GM21526 (cell line): ENCODE measurements around the gene ENPP6.
"Not testable (repeated sequence)": the region's sequence is repeated elsewhere in the genome, so short reads cannot be mapped to it uniquely, and the experiment has no call there.

ENCODE experiments used
- ATAC-seq: cut with Tn5 transposase; IDR thresholded peaks from one replicate; pipeline ENCODE4 v1.9.1; 2021; ENCODE audit warnings: moderate library complexity; ENCODE audit not compliant: unreplicated experiment, low FRiP score

The ENPP6 gene

DNA sequence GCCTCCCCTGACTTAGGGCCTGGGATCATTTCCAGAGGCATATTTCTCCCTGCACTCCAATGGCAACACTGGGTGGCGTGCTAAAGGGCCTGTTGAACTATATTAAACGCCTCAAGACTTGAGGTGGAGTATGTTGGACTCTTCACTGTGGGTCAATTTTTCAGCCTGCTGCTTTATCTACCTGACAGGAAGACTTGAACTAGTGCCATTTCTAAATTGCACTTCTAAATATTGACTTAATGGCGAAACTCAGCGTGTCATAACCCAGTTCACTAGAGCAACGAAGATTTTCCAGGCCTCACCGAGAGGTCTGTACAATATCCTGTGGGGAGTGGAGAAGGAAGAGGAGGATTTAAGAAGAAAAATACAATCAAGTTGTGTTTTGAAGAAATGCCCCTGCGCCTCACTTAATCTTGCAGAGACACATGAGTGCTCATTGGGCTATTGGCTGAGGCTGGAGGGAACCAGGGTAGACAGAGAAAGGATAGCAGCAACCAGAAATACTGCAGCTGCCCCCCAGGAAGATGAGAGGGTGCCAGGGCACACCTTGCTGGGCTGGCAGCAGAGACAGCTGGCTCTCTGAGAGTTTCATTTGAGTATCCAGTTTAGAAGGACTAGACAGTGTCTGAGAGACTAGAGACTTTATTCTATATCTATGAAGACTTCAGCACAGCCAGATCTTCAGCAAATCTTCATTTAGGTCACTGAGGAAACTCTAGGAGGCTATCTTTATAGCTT lies 67.4 kb downstream of the ENPP6 start:
- no peak for ATAC-seq

DNA sequence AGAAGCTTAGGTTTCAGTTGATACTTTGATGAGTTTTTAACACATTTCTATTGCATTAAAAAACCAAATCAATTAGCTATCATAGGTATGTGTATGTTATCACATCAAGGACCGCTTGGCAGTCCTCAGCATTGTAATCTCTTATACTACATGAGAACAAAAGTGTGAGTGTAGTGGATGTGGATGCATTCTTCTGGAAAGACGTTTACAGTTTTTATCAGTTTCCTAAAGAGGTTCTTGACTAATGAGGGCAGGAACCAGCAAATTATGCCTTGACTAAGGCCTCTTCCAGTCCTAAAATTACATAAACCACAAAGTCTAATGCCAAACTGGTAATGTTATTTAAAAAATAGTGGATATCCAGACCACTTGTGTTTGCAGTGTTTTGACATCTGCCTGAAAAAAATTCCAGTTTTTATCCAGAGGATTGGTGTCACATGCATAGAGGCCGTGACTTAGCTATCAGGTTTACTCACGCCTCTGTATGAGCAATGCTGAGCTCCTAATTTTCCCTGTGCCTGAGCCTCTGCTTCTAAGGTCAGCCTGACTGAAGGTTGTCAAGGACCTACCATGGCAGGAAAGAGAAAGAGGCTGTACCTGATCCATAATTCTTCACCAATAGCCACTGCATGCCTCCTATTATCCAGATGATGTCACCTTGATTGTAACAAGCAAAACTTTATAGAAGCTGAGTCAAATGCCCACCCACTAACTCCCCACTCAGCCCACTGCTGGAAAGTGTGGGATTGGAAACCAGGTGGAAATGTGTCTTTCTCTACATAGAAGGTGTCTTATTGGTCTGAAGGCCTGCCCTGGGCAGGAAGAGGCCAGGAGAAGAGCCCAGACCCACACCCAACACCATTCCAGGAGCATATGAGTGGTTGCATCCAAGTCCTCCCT lies 68.7 kb downstream of the ENPP6 start:
- ATAC-seq = no peak

DNA sequence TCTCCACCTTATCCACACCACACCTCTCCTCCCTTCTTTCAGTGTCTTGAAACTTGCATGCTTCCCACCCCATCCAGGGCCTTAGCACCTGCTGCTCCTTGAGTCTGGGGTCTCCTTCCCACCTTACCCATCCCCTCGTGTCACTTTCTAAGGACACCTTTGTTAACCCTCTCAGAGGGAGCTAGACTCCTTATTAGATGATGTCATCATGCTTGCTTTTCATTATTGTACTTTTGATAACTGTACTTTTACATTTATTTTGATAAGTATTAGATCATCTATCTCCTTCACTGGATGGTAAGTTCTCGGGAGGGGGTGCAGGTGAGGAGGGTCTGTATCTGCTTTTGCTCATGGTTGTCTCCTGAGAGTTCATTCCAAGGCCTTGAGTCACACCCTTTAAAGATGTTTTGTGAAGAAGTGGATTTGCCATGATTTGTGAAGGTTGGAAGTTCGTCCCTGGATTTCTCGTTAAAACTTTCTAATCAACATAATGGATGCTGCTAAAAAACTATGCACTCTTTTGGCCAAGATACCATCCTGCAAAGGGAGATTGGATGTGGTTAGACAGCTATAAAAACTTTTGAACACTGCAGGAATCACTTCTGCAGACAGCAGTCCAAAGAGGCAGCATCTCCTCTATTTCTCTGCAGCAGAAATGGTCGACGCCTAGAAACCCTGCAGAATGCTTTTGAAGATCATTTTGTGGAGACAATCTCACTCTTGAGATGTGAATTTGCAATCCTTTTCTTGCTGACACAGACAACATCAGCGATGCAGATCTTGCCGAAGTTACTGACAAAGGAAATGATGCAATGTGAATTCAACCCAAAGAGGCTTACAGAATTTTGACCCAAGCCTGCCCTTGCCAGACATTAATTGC lies 69.6 kb downstream of the ENPP6 start:
- no peak for ATAC-seq

DNA sequence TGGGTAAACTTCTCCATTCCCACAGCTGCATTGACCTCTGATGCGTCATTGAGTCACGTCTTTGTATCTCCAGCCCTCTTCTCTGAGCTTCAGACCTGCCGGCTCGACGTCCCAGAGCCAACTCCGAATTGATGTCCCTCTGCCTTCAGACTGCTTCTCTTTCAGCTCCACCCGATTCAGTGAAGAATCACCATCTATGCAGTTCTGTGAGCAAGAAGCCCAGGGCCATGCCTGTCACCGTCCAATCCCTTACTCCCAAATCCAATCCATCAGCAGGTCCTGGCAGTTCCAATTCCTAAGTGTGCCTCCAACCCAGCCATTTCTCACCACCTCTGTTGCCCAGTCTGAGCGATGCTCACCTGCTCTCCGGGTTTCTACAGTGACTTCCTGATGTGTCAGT lies 70.7 kb downstream of the ENPP6 start:
- ATAC-seq = no peak

DNA sequence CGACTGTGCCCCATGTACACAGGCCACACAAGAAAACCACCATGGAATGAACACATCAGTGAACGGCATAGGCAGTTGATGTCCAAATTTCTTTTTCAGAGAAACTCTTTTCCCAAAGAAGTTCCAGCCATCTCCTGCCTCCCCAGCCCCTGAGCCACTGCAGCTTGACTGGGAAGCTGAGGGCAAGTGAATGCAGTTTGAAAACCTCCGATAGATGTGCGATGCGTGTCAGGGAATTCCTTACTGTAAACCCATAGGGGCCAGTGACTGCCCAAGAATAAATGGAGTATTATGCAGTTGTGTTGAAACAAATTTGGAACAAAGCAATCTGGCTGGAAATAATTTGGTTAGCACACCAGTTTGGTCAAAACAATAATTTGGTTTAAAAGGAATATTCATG lies 72.1 kb downstream of the ENPP6 start:
- ATAC-seq = no peak

DNA sequence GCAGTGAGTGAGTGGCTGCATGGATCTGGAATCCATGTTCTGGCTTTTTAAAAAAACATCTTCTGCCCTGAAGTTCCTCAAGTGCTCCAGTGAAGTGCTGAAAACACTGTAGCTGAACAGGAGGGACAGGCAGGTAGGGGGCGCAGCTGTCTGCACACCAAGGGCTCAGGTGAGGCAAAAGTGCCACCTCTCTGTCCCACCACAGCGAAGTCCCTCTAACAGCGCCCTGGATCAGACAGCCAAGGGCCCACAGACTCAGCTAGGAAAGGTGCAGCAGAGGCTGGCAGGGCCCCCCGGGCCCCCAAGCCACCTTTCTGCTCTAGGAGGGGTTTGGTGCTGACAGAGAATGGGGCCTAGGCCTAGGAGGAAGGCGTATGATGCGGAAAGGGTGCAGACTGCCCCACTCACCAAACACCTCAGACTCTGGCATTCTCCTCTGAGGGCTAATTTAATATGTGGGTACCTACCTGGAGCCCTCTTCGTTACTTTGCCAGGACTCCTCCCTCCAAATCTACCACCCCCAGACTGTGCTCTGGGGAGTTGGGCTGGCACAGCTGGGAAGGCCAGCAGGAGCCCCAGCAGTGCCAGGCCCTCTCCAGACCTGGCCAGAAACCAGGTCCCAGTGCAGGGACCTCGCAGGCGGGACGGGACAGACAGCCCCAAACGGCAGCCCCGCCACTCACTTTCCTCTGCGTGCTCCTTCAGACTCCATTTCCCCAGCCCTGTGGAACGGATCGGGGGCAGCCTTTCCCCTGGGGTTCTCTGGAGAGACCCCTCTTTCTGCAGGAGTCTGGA lies 73.7 kb downstream of the ENPP6 start:
- ATAC-seq = no peak

DNA sequence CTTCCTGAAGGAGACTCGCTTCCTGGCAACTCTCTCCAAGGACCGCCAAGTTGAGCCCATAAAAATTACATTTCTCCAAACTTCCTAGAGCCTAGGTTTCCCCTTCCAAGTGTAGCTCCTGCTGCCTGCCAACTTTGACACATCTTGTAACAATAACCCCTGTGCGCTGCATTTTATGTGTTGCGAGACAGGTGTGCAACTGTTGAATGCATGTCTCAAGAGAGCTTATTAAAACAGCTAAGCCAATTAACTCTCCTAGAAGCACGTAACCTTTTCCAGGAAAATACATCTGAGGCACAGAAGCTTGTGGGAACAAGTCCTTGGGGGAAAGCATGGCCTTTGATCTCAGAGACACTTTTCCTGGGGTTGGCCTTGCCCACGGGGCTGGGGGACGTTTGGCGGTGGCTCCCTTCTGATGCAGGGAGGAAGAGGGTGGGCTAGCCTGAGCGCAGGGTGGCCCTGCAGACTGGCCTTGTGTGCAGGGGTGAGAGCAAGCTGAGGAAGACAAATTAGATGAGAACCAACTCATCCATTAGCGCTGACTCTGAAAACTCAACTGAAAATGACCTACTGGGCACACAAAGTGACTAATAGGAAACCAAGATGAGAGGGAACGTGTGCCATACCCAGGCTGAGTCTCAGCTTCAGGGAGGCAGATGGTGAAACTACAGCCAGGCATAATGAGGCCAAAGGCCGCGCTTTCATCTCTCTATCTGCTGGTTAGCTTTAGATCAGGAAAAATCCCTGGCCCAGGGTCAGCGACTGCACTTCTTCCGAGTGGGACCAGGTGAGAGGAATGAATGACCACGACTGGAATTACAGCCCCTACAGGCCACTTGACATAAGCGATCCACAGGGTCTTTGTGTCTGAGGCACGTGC lies 75.3 kb downstream of the ENPP6 start:
- ATAC-seq = no peak

DNA sequence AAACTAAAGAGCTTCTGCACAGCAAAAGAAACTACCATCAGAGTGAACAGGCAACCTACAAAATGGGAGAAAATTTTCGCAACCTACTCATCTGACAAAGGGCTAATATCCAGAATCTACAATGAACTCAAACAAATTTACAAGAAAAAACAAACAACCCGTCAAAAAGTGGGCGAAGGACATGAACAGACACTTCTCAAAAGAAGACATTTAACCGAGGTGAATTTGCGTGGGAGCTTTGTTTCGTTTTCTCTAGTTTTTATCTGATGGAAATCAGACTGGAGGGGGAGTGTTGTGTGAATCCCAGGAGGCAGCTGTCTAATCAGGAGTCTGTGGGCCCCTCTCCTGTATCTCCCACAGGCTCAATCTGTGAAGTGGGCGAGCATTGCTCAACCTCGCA lies 76.8 kb downstream of the ENPP6 start:
- not testable (repeated sequence) for ATAC-seq

DNA sequence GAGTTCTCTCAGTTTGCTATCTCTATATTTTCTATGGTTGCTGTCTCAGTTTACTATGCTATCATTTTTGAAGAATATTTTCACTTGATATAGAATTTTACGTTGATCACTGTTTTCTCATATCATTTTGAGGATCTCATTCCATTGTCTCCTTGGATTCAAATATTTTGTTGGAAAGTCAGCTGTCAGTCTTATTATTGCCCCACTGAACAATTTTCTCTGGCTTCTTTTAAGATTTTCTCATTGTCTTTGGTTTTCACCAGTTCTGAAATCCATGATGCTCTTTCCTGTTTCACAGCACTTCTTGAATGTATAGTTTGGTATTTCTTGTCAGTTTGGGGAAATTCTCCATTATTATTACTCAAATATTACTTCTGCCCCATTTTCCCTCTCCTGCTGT lies 81.1 kb downstream of the ENPP6 start:
- no peak for ATAC-seq

DNA sequence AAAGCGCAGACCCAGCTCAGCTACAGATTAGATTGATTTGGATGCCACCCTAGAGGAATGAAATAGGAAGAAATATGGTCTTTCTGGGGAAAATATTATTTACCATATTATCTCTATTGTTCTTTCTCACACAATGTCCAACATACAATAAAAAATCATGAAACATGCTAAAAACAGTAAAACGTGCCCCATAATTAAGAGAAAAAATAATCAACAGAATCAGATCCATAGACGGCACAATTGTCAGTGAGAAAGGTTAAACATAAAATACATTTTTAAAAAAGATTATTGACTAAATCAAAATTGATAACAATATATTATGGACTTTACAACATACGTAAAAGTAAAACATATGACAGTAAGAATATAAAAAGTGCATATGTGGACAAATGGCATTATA lies 90.9 kb downstream of the ENPP6 start:
- ATAC-seq = no peak

DNA sequence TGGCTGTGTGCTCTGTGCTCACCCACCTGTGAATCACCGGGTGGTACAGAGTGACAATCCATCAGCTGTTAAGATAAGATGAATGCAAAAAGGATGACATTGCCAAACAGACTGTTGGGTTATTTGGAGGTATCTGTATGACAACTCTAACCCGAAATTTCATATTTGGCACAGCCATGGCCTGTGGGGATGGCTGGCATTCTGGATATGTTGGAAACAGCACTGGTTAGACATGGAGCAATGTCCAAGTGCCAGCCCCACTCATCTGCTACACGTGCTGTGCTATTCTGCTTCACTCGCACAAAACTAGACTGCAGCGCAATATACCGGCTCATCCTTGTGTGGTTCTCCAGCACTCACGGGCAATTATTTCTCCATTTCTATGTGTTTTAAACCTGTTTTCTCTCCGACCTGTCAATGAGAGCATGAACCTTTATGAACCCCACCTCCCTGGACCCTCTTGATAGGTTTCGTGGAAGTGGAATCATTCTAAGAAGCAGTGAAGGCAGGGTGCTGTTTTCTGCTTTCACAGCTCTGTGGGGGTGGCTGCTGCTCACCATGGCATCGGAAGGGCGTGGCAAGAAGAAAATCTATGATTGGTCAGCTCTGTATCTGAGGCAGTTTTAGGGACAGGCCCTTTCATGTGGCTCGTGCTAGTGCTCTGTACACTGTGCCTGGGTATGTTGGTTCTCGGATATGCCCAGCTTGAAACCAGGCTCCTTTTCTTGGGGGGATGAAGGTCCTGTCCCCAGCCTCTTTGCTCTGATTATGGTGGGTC lies 94.9 kb downstream of the ENPP6 start:
- ATAC-seq = no peak

DNA sequence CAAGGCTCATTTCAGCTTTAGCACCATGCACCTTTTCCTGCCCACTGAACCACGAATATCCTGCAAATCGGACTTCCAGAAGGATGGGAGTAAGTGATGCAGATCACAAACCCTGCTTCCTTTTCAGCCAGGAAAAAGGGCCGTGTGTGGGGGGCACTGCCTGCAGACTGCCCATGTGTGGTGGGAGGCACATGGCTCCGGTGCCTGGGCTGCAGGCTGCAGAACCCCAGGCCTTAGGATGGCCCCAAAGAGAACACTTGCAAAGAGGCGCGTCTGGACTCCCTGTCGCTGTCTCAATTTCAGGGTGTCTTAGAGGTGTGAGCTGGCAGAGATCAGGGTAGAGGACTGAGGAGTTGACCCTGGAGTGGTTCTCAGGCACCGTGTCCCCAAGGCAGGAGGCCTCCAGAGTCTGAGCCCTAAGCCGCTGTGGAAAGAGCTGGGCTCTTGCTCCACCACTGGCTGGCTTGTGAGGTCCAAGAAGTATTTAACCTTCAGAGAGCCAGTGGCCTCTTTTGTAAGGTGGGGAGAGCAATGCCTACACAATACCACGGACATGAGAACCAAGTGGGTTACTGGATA lies 97.0 kb downstream of the ENPP6 start:
- no peak for ATAC-seq

DNA sequence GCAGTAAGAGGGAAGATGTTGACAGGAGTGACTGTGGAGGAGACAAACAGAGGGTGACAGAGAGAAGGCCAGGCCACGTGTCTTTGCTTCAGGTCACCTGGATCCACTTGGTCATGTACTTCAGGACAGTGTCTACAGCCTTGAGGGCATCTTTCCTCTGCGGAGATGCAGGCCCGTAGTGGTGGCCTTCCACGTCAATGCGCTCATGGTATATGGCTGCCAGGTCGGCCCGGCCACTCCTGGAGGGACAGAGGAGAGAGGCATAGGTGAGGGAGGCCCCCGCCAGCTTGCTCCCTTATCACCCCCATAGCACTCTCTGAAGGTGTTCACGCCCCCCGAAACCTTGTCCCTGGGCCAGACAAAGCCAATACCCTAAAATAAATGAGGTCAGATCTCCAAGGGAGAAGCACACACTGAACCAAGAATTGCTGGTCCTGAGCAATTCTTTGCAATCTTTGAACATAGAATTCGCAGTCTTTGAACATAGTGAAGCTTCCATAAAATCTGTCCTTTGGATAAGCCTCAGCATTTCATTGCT lies 99.9 kb downstream of the ENPP6 start:
- ATAC-seq = no peak

DNA sequence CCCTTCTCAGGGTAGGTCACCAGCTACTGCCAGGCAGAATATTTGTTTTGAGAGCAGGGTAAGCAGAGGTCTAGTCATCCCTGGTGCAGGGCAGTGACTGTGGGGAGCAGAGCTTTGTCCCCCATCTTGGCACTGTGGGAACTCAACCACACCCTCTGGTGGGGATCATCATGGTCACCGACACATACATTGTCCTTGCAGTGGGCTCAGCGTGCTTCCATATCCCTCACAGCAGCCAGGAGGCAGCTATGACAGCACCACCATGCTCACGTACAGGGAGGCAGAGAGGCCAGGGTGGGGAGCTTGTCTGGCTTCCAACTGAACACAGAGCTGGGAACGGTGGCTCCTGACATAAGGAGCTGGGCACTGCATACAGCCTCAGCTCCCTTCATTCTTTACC lies 102.3 kb downstream of the ENPP6 start:
- ATAC-seq = no peak

DNA sequence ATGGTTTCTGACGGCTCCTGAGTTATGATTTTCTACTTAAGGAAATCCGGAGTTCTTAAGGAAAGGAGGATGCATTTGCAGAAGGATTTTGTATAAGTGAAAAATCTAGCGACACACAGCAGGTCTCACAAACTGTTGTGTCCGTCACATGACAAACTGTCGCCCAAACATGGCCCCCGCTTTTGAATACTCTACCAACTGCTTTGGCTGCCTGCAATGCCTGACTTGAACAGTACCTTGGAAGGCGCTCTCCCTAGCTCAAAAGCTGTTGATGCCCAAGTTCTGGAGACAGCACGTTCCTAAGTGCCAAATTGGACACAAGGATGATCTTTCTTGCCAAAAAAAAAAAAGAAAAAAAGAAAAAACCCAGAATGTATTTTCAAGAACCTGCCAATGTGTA lies 103.2 kb downstream of the ENPP6 start:
- no peak for ATAC-seq

DNA sequence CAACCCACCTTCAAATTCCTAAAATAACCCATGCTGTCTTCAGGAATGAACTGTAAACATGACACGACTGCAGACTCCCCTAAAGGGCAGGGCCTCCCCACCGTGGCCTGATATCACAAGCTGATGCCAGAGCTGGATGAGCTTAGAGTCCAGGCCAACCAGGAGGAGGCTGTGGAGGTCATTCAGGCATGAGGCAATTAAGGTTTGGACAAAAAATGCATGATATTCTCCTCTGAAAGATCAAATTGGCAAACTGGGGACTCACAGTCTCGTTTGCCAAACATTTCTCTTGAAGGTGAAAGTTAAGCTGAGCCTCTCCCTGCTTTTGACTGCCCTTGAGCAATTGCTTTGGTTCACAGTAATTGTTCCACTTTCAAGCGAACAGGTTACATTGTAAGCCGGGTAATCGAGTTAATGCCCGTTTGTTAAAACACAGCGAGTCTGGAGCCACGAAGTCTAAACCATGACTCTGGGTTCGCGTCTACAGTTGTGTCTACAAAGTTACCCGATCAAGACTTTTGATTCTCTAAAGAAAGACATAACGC lies 105.6 kb downstream of the ENPP6 start:
- ATAC-seq = no peak

DNA sequence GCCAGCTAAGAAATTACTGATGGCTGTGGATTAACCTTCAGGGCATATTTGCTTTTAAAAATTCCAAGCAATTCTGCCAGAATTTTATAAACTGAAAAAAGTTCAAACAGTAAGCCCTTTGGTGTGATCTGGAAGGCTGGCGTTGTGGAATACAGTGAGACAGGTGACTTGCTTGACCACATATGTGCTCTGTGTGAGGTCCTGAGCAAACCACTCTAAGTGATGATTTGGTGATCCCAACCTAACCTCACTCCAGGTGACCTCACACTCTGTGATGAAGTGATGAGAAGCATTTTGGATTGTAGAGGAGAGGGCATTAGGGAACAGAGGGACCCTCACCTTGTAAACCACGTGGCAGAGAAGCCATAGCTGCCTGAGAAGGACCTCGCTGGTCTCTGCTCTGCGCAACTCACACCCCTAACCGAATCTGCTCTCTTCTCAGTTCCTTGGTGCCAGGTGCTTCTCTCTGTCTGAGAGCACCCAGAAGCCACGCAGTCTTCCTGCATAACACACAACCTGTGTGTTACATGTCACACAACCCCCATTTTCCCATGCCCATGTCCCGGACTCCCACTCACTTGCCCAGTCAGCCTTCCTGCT lies 106.3 kb downstream of the ENPP6 start:
- no peak for ATAC-seq
